Measurements from ENCODE around the gene KDM2A. TPM values are rescaled to one million over a fixed set of nuclear protein-coding genes. Genes with fewer than 3 reads are reported as not detected.

KDM2A gene
- total and polyA plus RNA-seq, 2 donors (not counting 3 experiments of a cell fraction or from before 2014, with no cell fraction given): 72.2 to 79.5 TPM

DNA sequence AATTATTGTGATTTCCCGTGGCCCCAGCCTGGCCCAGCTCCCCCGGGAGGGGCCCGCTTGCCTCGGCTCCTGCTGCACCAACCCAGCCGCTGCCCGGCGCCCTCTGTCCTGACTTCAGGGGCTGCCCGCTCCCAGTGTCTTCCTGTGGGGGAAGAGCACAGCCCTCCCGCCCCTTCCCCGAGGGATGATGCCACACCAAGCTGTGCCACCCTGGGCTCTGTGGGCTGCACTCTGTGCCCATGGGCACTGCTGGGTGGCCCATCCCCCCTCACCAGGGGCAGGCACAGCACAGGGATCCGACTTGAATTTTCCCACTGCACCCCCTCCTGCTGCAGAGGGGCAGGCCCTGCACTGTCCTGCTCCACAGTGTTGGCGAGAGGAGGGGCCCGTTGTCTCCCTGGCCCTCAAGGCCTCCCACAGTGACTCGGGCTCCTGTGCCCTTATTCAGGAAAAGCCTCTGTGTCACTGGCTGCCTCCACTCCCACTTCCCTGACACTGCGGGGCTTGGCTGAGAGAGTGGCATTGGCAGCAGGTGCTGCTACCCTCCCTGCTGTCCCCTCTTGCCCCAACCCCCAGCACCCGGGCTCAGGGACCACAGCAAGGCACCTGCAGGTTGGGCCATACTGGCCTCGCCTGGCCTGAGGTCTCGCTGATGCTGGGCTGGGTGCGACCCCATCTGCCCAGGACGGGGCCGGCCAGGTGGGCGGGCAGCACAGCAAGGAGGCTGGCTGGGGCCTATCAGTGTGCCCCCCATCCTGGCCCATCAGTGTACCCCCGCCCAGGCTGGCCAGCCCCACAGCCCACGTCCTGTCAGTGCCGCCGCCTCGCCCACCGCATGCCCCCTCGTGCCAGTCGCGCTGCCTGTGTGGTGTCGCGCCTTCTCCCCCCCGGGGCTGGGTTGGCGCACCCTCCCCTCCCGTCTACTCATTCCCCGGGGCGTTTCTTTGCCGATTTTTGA lies 166.8 kb downstream of the KDM2A start:
- TSS peak; percentile 32 for BruUV-seq (replicated peaks)
- no peak overlapping the region for H3K4me3 ChIP-seq (replicated peaks in 1 of 3; ENCODE audit: insufficient read depth in 1 of 3, low read depth in 1 of 3, low read length in 3 of 3)
- intact Hi-C loops (cut with micrococcal nuclease) (no loop called here), dilution Hi-C loops (cut with MboI; ENCODE audit: extremely low pct_ligation_motif_present, low sequenced_read_pairs) (no loop called here)
- no peak overlapping the region for H2AFZ ChIP-seq (ENCODE audit: low read depth, low read length)
- no peaks in the 10 kb centered on the region for H3K27me3 ChIP-seq (ENCODE audit: control insufficient read depth in 2 of 2, insufficient read depth in 2 of 2, low read length in 2 of 2)
- no peaks in the 10 kb centered on the region for H4K20me1 ChIP-seq (replicated peaks; ENCODE audit: control insufficient read depth, extremely low read depth, insufficient read depth, low read length)
- CTCF ChIA-PET: interaction anchor here (1.0 to 1.9 kb wide), 2 partner anchors 19 to 31 kb away, joined by 3 to 4 read pairs; partner anchors contain the start of gene GRK2
- no peak for DNase-seq (ENCODE audit: low read depth, low spot score)
- no peaks in the 10 kb centered on the region for H3K9me1 ChIP-seq (replicated peaks; ENCODE audit: control insufficient read depth, extremely low read depth, insufficient read depth, low read length)
- no peak overlapping the region for H3K4me2 ChIP-seq (ENCODE audit: insufficient read depth, low read length)
- H3K9me3 ChIP-seq (replicated peaks; ENCODE audit: control insufficient read depth, insufficient read depth, low read length): no peaks in the 10 kb centered on the region
- FAIRE-seq: no peak
- TF ChIP-seq GATA2 (IDR thresholded peaks at IDR 0.05; ENCODE audit: insufficient read depth, insufficient read length, low read depth, low read length) (no peak), MYC (IDR thresholded peaks at IDR 0.05; ENCODE audit: low read depth, low read length) (no peak), FOS (IDR thresholded peaks at IDR 0.05; ENCODE audit: borderline replicate concordance, insufficient read depth, low read length) (no peak), POLR2A (IDR thresholded peaks at IDR 0.05; ENCODE audit: low read depth, low read length) (no peak), EZH2 (IDR thresholded peaks at IDR 0.05; ENCODE audit: borderline replicate concordance, low read depth, low read length, severe bottlenecking) (no peak), POLR2AphosphoS5 (IDR thresholded peaks at IDR 0.05; ENCODE audit: insufficient read depth, low read depth, low read length) (no peak), JUN (IDR thresholded peaks at IDR 0.05; ENCODE audit: borderline replicate concordance, insufficient read depth, insufficient read length, low read depth) (no peak)
- TF ChIP-seq, protein P1, sequence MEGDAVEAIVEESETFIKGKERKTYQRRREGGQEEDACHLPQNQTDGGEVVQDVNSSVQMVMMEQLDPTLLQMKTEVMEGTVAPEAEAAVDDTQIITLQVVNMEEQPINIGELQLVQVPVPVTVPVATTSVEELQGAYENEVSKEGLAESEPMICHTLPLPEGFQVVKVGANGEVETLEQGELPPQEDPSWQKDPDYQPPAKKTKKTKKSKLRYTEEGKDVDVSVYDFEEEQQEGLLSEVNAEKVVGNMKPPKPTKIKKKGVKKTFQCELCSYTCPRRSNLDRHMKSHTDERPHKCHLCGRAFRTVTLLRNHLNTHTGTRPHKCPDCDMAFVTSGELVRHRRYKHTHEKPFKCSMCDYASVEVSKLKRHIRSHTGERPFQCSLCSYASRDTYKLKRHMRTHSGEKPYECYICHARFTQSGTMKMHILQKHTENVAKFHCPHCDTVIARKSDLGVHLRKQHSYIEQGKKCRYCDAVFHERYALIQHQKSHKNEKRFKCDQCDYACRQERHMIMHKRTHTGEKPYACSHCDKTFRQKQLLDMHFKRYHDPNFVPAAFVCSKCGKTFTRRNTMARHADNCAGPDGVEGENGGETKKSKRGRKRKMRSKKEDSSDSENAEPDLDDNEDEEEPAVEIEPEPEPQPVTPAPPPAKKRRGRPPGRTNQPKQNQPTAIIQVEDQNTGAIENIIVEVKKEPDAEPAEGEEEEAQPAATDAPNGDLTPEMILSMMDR (IDR thresholded peaks at IDR 0.05; ENCODE audit: extremely low read depth in 1 of 2, insufficient read depth in 1 of 2, low read depth in 1 of 2, low read length in 2 of 2): no peak
- TF ChIP-seq, protein P2, sequence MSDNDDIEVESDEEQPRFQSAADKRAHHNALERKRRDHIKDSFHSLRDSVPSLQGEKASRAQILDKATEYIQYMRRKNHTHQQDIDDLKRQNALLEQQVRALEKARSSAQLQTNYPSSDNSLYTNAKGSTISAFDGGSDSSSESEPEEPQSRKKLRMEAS (IDR thresholded peaks at IDR 0.05; ENCODE audit: insufficient read depth, insufficient read length): no peak
- peaks cover 2 to 44% of the 10 kb centered on the region in 2 experiments for H3K36me3 ChIP-seq (ENCODE audit: control insufficient read depth in 2 of 2, extremely low read depth in 1 of 2, insufficient read depth in 2 of 2, low read length in 2 of 2)
- H3K79me2 ChIP-seq (ENCODE audit: control insufficient read depth, insufficient read depth, low read length): peaks cover 12% of the 10 kb centered on the region
- no peak overlapping the region for H3K27ac ChIP-seq (ENCODE audit: insufficient read depth, low read depth, low read length)
- H3K9ac ChIP-seq (replicated peaks; ENCODE audit: extremely low read depth, insufficient read depth, low read length): no peak overlapping the region
- POLR2A ChIA-PET: no interaction called here
- H3K4me1 ChIP-seq (ENCODE audit: control insufficient read depth, extremely low read depth, insufficient read depth, low read length): peaks cover 22% of the 10 kb centered on the region
